ENCODE measurements around the gene UQCRH.
"Not testable (repeated sequence)": the region's sequence is repeated elsewhere in the genome, so short reads cannot be mapped to it uniquely, and the experiment has no call there.

The UQCRH gene

GRCh38 chr1:46300673-46301405 is 2.7 kb upstream of the UQCRH start:
- no peak for DNase-seq

GRCh38 chr1:46301406-46301807 is 2.1 kb upstream of the UQCRH start:
- no peak for DNase-seq

- DNase-seq = peak; percentile 40 to 79 (median 73)
Measured at GRCh38 chr1:46301808-46302640, 1.5 kb upstream of the UQCRH start.

DNA sequence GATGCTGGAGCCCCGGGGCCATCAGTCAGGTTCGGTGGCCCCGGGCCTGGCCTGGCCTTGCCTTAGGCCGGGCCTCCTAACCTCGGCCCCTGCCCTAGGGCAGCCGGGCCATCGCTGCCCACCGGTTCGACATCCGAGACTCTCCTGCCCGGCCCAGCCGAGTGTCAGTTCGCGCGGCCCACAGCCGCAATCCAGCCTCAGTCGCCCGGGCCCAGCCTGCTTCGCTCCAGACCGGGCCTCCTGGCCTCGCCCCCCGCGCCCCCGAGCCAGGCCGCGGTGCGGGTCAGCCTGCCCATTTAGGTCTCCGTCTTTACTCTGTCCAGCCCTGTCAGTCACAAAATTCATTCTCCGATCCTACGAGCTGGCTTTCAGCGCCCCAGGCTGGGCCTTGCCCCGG is 859 bp upstream of the UQCRH start:
- DNase-seq = peak in 2 of 3 experiments; percentile 33 to 88

DNA sequence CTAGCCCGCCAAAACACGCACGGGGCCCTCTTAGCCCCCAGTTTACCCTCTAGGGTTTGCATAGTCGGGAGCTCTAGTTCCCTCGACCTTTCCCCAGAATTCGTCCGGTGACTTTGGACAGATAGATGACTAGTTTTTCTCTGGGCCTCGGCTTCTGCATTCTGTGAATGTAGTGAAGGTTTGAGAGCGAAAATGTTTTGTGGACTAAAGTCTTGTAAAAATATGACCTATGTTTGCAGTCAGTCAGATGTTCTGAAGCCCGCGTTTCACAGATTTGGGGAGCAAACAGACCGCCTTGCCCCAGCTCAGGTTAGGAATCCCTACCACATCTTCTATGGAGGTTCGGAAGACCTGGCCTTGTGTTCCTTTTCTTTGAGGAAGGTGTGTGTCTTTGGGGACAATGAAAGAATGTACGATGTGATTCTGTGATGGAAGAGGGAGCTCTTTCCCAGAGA is 401 bp downstream of the UQCRH start:
- DNase-seq = no peak

GRCh38 chr1:46306159-46306530 is 2.6 kb downstream of the UQCRH start:
- DNase-seq = no peak

DNA sequence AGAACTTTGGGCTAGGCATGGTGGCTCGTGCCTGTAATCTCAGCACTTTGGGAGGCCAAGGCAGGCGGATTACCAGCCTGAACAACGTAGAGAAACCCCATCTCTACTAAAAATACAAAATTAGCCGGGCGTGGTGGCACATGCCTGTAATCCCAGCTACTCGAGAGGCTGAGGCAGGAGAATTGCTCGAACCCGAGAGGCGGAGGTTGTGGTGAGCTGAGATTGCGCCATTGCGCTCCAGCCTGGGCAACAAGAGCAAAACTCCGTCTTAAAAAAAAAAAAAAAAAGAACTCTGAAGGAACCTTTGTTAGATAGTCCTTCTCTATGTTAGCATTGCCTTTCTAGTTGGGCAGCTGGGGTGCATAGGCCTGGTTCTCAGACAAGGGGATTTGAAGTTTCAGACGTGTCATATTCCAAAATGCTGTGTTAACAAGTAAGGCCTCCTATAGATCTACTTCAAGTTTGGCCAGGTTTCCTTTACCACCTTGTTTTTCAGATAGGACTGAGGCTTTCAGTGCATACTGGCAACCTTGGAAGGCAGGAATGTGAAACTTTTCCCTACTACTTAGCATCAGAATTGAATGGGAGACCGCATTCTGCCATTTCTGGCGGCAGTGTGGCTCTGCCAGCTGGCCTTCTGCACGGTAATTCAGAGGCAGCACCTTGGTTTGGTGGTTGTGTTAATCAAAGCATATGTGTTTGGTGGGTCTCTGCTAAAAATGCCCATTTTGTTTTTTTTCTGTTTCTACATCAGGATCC is 6.1 kb downstream of the UQCRH start:
- DNase-seq = no peak

DNA sequence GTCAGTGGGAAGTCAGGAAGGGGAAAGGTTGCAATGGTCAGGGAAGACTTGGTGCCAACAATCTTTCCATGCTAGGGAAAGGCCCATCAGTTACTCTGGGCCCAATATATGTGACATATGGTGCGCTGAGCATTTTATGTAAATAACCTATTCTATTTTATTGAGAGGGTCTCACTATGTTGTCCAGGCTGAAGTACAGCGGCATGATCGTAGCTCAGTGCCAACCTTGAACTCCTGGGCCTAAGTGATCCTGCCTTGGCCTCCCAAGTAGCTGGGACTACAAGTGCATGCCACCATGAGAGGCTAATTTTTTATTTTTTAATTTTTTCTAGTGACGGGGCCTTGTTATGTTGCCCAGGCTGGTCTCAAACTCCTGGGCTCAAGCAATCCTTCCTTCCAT is 6.8 kb downstream of the UQCRH start:
- DNase-seq = no peak

DNA sequence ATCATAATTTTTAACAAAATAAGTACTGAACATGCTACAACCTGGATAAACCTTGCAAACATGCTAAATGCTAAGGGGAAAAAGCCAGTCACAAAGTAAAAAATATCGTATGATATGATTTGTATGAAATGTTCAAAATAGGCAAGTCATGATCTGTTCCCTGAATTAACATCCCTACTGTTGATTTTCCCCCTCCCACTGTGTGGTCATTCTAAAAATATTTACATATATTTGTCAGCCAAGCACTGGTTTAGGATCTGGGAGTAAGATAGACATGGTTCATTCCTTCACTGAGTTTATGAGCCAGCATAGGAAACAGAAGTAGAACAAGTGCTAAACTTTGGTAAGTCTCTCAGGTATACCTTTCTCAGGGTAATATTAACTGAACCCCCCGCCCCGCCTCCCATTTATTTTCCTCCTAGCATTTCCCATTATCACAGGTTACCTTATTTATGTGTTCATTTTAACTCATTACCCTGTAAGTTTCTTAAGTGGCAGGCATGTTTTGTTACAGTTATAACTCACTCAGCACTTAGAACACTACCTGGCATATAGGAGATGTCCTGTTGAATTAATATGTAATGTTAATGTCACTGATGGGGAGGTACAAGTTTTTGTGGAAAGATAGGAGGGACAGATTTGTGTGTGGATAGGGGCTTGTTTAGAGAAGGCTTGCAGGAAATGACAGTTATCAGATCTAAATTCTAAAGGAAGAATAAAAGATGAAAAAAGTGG is 12.3 kb downstream of the UQCRH start:
- DNase-seq = no peak

GRCh38 chr1:46317323-46317722 is 13.8 kb downstream of the UQCRH start:
- DNase-seq = no peak

DNA sequence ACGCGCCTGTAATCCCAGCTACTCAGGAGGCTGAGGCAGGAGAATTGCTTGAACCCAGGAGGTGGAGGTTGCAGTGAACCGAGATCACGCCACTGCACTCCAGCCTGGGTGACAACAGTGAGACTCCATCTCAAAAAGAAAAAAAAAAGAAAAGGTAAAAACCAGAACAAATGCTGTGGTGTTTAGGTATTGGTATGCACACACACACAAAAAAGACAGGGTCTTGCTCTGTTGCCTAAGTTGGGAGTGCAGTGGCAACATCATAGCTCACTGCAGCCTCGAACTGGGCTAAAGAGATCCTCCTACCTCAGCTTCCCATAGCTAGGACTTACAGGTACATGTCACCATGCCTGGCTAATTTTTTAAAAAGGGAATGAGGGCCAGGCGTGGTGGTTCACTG is 15.8 kb downstream of the UQCRH start:
- not testable (repeated sequence) for DNase-seq

GRCh38 chr1:46319960-46320914 is 16.7 kb downstream of the UQCRH start:
- peak in 1 of 3 experiments; percentile 75 for DNase-seq

DNA sequence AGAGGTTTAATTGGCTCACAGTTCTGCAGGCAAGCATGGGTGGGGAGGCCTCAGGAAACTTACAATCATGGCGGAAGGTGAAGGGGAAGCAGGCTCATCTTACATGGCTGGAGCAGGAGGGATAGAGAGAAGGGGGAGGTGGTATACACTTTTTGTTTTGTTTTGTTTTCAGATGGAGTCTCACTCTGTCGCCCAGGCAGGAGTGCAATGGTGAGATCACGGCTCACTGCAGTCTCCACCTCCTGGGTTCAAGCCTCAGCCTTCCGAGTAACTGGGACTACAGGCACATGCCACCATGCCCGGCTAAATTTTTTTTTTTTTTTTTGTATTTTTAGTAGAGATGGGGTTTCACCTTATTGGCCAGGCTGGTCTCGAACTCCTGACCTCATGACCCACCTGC is 18.7 kb downstream of the UQCRH start:
- not testable (repeated sequence) for DNase-seq

DNA sequence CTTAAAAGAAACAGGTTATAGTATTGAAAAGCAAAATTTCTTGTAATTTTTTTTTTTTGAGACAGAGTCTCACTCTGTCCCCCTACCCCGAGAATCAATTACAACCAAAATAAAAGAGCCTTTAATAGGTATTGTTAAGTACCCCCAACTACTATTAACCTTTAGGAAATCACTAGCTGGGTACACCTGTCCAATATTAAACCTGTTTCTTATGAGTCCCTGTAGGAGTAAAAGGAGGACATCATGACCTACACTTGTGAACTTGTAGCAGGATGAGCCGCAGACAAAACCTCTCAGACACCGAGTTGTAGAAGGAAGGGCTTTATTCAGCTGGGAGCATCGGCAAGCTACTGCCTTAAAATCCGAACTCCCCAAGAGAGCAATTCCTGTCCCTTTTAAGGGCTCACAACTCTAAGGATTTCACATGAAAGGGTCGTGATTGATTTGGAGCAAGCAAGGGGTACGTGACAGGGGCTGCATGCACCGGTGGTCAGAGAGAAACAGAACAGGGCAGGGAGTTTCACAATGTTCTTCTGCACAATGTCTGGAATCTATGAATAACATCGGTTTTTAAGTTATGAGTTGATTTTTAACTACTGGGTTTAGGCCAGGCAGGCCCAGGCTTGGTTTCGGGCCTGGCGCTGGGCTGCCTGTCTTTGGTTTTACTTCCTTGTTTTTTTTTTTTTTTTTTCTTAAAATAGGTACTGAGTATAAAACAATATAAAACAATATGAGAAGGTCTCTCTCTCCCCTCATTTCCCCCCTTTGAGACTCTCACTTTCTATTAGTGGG is 22.0 kb downstream of the UQCRH start:
- DNase-seq = not testable (repeated sequence)

DNA sequence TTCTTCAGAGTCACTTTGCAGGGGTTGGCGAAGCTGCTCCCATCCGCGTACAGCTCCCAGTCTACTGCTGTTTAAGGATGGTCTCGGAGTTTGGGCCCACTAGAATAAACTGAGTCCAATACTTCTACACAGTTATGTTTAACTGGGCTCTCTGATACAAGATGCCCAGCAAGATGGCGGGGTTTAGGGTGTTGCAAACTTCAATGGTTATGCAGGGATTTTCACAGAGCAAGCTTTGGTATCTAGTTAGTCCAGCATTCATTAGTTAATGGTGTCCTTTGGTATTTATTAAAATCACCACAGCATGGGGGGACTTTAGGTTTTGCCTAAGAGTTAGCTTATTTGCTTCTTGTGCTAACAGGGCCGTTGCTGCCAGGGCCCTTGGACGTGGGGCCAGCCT is 24.7 kb downstream of the UQCRH start:
- not testable (repeated sequence) for DNase-seq

DNA sequence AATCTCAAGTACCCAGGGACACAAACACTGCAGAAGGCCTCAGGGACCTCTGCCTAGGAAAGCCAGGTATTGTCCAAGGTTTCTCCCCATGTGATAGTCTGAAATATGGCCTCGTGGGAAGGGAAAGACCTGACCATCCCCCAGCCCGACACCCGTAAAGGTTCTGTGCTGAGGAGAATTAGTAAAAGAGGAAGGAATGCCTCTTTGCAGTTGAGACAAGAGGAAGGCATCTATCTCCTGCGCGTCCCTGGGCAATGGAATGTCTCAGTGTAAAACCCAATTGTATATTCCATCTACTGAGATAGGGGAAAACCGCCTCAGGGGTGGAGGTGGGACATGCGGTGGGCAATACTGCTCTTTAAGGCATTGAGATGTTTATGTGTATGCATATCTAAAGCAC is 26.3 kb downstream of the UQCRH start:
- DNase-seq = not testable (repeated sequence)

DNA sequence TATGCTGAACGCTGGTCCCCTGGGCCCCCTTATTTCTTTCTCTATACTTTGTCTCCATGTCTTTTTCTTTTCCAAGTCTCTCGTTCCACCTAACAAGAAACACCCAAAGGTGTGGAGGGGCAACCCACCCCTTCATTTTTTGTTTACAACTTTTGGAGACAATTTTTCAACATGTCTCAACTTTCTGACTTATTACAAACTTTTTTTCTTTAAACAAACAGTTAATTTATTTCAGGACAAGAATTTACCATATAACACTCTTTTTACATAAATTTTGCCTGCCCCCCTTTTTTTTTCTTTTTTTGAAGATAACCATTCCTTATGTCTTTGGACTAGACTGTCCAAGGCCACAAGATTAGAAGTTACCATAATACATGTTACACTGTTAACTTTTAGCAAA is 26.9 kb downstream of the UQCRH start:
- not testable (repeated sequence) for DNase-seq

GRCh38 chr1:46331786-46332540 is 28.5 kb downstream of the UQCRH start:
- not testable (repeated sequence) for DNase-seq

GRCh38 chr1:46333300-46334029 is 30.0 kb downstream of the UQCRH start:
- peak in 2 of 3 experiments; percentile 9 to 25 for DNase-seq

Data from NCI-H1417 (cell line).